HG03108 (cell line): ENCODE results near the gene DHDDS.
"Not testable (repeated sequence)": the region's sequence is repeated elsewhere in the genome, so short reads cannot be mapped to it uniquely, and the experiment has no call there.

Experiments used
- ATAC-seq: cut with Tn5 transposase; IDR thresholded peaks from one replicate; pipeline ENCODE4 v1.9.1; 2021; ENCODE audit warnings: moderate library complexity; ENCODE audit not compliant: unreplicated experiment

DHDDS gene

DNA sequence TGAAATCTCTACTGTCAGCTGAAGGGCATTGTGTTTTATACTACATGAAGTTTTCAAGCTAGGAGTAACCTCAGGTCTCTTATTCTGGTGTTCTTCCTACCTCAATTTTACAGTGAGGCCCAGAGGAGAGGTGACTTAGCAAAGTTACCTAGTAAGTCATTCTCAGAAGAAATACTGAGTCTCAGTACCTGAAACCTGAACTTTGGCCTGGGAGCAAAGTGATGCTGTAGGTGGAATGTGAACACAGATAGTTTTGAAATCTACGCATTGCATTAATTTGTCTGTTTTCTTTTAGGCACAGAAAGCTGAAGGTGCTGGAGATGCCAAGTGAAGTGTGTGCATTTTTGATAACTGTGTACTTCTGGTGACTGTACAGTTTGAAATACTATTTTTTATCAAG lies 42.7 kb downstream of the DHDDS start:
- ATAC-seq = no peak

GRCh38 chr1:26475989-26476388 lies 43.9 kb downstream of the DHDDS start:
- ATAC-seq = no peak

DNA sequence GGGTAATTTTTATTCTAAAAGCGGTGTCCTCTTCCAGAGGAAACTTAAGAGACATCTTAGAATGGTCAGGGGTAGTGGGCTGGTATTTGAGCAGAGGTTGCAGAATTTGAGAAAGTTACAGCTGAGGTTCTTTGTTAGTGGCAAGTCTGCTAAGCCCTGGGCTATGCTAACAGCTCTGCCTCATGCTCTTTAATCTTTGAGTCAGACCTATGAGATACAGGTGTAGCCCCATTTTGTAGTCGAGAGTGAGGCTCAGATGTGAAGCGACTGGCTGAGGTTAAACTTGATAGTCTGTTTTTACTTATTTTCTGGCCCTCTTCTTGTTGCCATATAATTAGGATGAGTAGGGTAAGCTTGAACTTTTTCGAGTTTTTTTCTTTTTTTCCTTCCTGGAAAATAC lies 44.8 kb downstream of the DHDDS start:
- ATAC-seq = no peak

DNA sequence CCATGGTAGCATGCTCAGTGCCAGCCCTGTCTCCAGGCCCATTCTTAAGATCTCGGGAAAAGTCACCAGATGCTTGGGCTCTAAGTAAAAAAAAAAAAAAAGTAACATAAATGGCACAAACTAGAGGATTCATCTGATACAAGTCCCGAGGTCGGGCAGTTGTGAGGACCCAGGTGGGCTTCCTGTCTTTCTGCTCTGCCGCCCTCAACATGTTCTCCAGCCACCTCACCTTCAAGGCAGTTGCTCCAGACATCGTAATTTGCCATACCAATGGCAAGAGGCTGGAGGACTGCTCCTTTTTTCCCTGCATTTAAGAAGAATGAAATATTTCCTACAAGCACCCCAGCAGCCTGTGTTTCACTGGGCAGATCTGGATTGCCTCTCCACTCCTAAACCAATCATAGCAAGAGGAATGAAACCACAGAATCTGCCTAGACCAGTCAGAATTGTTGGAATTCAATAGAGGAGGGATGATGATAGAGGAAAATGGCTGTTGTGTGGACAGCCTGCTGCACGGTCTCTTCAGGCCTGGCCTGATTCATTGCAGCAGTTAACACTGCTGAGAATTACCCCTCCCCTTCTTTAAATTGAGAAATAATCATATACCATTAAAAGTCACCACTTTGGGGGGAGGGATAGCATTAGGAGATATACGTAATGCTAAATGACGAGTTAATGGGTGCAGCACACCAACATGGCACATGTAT lies 45.5 kb downstream of the DHDDS start:
- no peak for ATAC-seq

- ATAC-seq = no peak
These were observed 46.0 kb downstream of the DHDDS start for GRCh38 chr1:26478159-26478558.

GRCh38 chr1:26478988-26479387 lies 46.9 kb downstream of the DHDDS start:
- ATAC-seq = no peak

GRCh38 chr1:26482921-26483320 lies 50.8 kb downstream of the DHDDS start:
- no peak for ATAC-seq

- ATAC-seq = no peak
These were observed 51.9 kb downstream of the DHDDS start for GRCh38 chr1:26483980-26484379.

- ATAC-seq = no peak
These were observed 58.0 kb downstream of the DHDDS start for GRCh38 chr1:26490155-26490554.

DNA sequence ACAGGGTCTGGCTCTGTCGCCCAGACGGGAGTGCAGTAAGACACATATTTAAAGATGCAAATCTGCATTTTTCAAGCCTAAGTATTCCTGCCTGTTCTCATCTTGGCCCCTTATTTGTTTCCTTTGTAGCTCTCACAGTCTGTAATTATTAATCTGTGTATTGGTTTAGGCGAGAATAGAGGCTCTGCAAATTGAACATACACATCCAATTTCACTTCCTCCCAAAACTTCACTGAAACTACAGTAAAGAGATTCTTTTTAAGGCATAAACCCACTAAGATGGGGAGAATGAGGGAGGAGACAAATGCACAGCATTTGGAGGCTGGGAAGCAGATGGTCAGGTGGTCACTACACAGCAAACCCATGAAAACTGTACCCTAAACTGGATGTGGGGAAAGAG lies 61.1 kb downstream of the DHDDS start:
- no peak for ATAC-seq

DNA sequence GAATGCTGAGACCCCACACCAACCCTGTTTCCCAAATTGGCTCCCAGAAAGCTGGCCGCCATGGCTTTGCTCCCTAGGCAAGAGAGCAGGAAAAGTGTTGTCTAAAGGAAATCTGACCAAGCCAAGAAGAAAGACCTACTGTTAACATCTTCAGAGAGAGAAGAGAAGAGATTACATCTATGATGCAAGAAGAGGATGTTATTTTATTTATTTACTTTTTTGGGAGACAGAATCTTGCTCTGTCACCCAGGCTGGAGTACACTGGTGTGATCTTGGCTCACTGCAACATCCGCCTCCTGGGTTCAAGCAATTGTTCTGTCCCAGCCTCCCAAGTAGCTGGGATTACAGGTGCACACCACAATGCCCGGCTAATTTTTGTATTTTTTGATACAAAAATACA lies 61.8 kb downstream of the DHDDS start:
- no peak for ATAC-seq

DNA sequence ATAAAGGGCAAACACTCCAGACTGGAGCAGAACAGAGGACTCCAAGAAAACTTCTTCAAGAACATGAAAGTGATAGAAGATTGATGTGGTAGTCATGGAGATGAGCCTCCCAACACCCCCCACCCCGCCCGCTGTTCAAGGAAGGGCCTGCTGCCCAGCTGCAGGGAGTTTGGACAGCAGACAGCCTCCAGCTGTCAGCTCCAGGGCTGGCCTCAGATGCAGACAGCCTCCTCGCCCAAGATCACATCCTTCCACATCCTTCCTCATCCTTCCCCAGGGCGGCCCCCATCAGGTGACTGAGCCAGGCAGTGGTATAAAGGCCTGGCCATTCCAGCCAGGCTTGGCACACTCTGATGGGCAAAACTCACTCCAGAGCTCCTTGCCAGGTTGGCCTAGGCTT lies 64.7 kb downstream of the DHDDS start:
- no peak for ATAC-seq

GRCh38 chr1:26498894-26499293 lies 66.8 kb downstream of the DHDDS start:
- ATAC-seq = no peak

GRCh38 chr1:26500488-26501175 lies 68.5 kb downstream of the DHDDS start:
- ATAC-seq = peak; percentile 49

DNA sequence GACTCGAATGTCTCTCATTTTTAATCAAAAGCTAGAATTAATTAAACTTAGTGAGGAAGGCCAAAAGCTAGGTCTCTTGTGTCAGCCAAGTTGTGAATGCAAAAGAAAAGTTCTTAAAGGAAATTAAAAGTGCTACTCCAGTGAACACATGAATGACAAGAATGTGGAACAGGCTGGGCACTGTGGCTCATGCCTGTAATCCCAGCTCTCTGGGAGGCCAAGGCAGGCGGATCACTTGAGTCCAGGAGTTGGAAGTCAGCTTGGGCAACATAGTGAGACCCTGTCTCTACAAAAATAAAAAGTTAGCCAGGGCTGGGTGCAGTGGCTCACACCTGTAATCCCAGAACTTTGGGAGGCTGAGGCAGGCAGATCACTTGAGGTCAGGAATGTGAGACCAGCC lies 78.6 kb downstream of the DHDDS start:
- not testable (repeated sequence) for ATAC-seq

DNA sequence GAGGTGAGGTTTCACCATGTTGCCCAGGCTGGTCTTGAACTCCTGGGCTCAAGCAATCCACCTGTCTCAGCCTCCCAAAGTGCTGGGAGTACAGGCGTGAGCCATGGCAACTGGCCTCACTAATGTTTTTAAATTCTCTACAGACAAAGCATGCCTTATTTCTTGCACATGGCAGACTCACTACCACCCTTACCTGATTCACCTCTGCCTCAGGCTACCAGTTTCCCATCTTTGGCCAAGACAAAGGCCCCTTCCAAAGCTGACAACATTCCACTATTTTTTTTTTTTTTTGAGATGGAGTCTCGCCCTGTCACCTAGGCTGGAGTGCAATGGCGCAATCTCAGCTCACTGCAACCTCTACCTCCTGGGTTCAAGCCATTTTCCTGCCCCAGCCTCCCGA lies 83.7 kb downstream of the DHDDS start:
- not testable (repeated sequence) for ATAC-seq

GRCh38 chr1:26516987-26517765 lies 85.1 kb downstream of the DHDDS start:
- ATAC-seq = no peak

DNA sequence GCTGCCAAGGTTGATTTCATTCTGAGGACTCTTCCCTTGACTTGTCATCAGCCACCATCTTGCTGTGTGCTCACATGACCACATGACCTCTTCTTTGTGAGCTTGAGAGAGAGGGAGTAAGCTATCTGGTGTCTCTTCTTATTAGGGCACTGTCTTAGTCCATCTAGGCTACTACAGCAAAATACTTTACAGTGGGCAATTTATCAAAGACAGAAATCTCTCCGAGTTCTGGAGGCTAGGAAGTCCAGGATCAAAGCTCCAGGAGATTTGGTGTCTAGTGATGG lies 85.6 kb downstream of the DHDDS start:
- no peak for ATAC-seq

GRCh38 chr1:26518355-26518754 lies 86.2 kb downstream of the DHDDS start:
- no peak for ATAC-seq

- ATAC-seq = no peak
These were observed 88.2 kb downstream of the DHDDS start for GRCh38 chr1:26520339-26520738.
